Measurements from ENCODE around the gene DAZAP2. TPM values are rescaled to one million over a fixed set of nuclear protein-coding genes. Genes with fewer than 3 reads are reported as not detected.

Gene DAZAP2
- total and polyA plus RNA-seq, 2 of the 13 experiments (the other 11 are each of a cell fraction or from before 2014, with no cell fraction given): 64.5 to 222 TPM

- TF ChIP-seq ZNF292 (CRISPR knock-in tag; IDR thresholded peaks at IDR 0.05; ENCODE audit: borderline replicate concordance, low read depth) (no peak), ZNF607 (CRISPR knock-in tag; IDR thresholded peaks at IDR 0.05; ENCODE audit: borderline replicate concordance) (no peak), HOXA7 (CRISPR knock-in tag; IDR thresholded peaks at IDR 0.05) (no peak), U2AF1 (optimal IDR thresholded peaks at IDR 0.05; ENCODE audit: low read depth, low read length) (no peak), ATAD3A (CRISPR knock-in tag; IDR thresholded peaks at IDR 0.05) (no peak), MAX (IDR thresholded peaks at IDR 0.05) (no peak), ZNF800 (CRISPR knock-in tag; IDR thresholded peaks at IDR 0.05) (no peak), CBX2 (IDR thresholded peaks at IDR 0.05; ENCODE audit: low read depth, low read length) (no peak), CBX2 (CRISPR knock-in tag; IDR thresholded peaks at IDR 0.05; ENCODE audit: low read depth) (no peak), NCOA5 (CRISPR knock-in tag; IDR thresholded peaks at IDR 0.05) (no peak)
Observed at GRCh38 chr12:51190820-51191219, 47.8 kb upstream of the DAZAP2 start (continued).

- in situ Hi-C loops (cut with HindIII; ENCODE audit: extremely low pct_ligation_motif_present, low pct_unique_long_range_greater_than_20kb) (no loop called here), intact Hi-C loops (cut with micrococcal nuclease; ENCODE audit: unreplicated experiment) (no loop called here)
- H3K27me3 ChIP-seq (ENCODE audit: control insufficient read depth in 1 of 2, insufficient read depth in 2 of 2, low read length in 2 of 2): peaks cover 0 to 14% of the 10 kb centered on the region in 2 experiments; a peak in 3 of 5 replicates
- no peak for DNase-seq (ENCODE audit: low spot score)
- H3K4me2 ChIP-seq (ENCODE audit: low read depth, low read length): no peak overlapping the region
- H3K9ac ChIP-seq (ENCODE audit: insufficient read depth, low read depth, low read length): no peak overlapping the region
- H3K4me3 ChIP-seq (replicated peaks in 1 of 3; ENCODE audit: insufficient read depth in 1 of 3, low read depth in 2 of 3, low read length in 3 of 3): no peak overlapping the region
- H3K9me3 ChIP-seq (ENCODE audit: low read length): no peaks in the 10 kb centered on the region
- peaks cover 17% of the 10 kb centered on the region for H3K4me1 ChIP-seq (ENCODE audit: insufficient read depth, low read length)
- 66% methylated on average over 10 of the region's 12 CpGs for WGBS (ENCODE audit: low lambda C conversion rate)
- ATAC-seq: no peak
- no peak overlapping the region for H2AFZ ChIP-seq (ENCODE audit: low read length)
- no peak overlapping the region for H3K27ac ChIP-seq (ENCODE audit: extremely low read length, insufficient read depth, low read length)
- ChIA-PET POLR2A (no interaction called here), CTCF (ENCODE audit: low intra/inter-chr PET ratio, low total read pairs) (no interaction called here)
- no peaks in the 10 kb centered on the region for H3K36me3 ChIP-seq (replicated peaks in 1 of 2; ENCODE audit: control insufficient read depth in 1 of 2, insufficient read depth in 2 of 2, low read length in 2 of 2)
- no peaks in the 10 kb centered on the region for H3K79me2 ChIP-seq (ENCODE audit: insufficient read depth, low read length)
- no TSS peak for BruUV-seq (replicated peaks)
- no peaks in the 10 kb centered on the region for H4K20me1 ChIP-seq (ENCODE audit: insufficient read depth, low read length)
- no peak for FAIRE-seq
- TF ChIP-seq MBD4 (IDR thresholded peaks at IDR 0.05; ENCODE audit: borderline replicate concordance, low read length) (no peak), E2F2 (CRISPR knock-in tag; IDR thresholded peaks at IDR 0.05; ENCODE audit: borderline replicate concordance) (no peak), SOX13 (IDR thresholded peaks at IDR 0.05) (no peak), SOX13 (CRISPR knock-in tag; conservative IDR thresholded peaks at IDR 0.05 in 1 of 2, IDR thresholded peaks at IDR 0.05 in 1 of 2) (no peak), BRD4 (CRISPR knock-in tag; IDR thresholded peaks at IDR 0.05) (no peak), ZMAT3 (CRISPR knock-in tag; conservative IDR thresholded peaks at IDR 0.05) (no peak), KLF16 (CRISPR knock-in tag; IDR thresholded peaks at IDR 0.05) (no peak), CENPBD1 (CRISPR knock-in tag; IDR thresholded peaks at IDR 0.05; ENCODE audit: borderline replicate concordance, low read depth) (no peak), ZBTB7A (CRISPR knock-in tag; IDR thresholded peaks at IDR 0.05) (no peak), ZNF510 (CRISPR knock-in tag; IDR thresholded peaks at IDR 0.05; ENCODE audit: low read depth) (no peak), MED13 (CRISPR knock-in tag; IDR thresholded peaks at IDR 0.05) (no peak)
Observed at GRCh38 chr12:51191516-51192283, 46.9 kb upstream of the DAZAP2 start.

Data from HepG2 (cell line).